Measurements from ENCODE around the gene ADAMTS13.

DNA sequence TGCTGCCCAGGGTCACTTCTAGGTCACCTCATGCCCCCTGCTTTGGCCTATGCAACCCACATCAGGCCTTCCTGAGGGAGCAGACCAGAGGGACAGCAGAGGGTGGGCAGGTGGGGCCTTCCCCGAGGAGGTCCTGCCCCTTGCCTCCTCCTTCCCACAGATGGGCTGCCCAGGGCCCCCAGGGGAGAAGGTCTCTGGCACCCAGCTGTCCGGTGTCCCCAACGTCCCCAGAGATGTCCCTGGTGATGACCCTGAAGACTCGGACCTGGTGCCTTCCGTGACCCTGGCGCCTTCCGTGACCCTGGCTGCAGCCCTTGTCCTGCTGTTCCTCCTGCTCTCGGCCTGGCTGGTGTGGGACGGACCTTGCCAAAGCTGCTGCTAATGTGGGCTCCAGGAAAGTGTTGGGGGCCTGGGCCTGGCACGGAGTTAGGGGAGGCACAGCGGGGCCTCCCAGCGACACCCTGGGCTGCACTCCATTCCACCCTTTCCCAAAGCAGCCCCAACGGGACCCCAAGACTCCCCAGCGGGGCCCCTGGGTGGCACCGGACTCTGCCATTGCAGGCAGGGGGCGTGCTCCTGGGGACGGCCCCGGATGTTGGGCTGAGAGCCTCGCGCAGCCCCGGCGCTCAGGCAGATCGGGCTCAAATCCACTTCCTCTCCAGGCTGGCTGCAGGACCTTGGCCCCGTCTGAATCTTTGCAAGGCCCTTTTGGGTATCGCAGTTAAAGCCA, 63.5 kb downstream of the ADAMTS13 start:
- TF ChIP-seq, protein P1, sequence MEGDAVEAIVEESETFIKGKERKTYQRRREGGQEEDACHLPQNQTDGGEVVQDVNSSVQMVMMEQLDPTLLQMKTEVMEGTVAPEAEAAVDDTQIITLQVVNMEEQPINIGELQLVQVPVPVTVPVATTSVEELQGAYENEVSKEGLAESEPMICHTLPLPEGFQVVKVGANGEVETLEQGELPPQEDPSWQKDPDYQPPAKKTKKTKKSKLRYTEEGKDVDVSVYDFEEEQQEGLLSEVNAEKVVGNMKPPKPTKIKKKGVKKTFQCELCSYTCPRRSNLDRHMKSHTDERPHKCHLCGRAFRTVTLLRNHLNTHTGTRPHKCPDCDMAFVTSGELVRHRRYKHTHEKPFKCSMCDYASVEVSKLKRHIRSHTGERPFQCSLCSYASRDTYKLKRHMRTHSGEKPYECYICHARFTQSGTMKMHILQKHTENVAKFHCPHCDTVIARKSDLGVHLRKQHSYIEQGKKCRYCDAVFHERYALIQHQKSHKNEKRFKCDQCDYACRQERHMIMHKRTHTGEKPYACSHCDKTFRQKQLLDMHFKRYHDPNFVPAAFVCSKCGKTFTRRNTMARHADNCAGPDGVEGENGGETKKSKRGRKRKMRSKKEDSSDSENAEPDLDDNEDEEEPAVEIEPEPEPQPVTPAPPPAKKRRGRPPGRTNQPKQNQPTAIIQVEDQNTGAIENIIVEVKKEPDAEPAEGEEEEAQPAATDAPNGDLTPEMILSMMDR (IDR thresholded peaks at IDR 0.05; ENCODE audit: insufficient read depth, low read length, poor library complexity, severe bottlenecking) = no peak
- TF ChIP-seq EZH2phosphoT487 (conservative IDR thresholded peaks at IDR 0.05; ENCODE audit: low read length) = no peak
